ENCODE data around the gene ERMN. TPM values are rescaled to one million over a fixed set of nuclear protein-coding genes. Genes with fewer than 3 reads are reported as not detected.

ERMN gene
- total and polyA plus RNA-seq, 2 donors (not counting 1 experiment from before 2014, with no cell fraction given): 2.7 to 11.9 TPM

- ATAC-seq (ENCODE audit: low read depth): no peak
- H2AFZ ChIP-seq (ENCODE audit: insufficient read depth, low read depth, low read length, poor library complexity, severe bottlenecking): no peak overlapping the region
- CTCF ChIA-PET: interaction anchor here (0.6 to 1.1 kb wide), 2 partner anchors 256 to 257 kb away, joined by 3 read pairs; no protein-coding TSS in a partner anchor
- intact Hi-C loops (cut with micrococcal nuclease): no loop called here
- no peak for DNase-seq
- peaks cover 6% of the 10 kb centered on the region in 2 donors for H3K4me1 ChIP-seq (ENCODE audit: control insufficient read depth in 2 of 2, insufficient read depth in 2 of 2, low read length in 2 of 2)
- POLR2A ChIA-PET: no interaction called here
- Mint-ChIP-seq H3K9me3 (ENCODE audit: insufficient read depth) (peaks cover 23% of the 10 kb centered on the region), H3K27ac (no peak overlapping the region), H3K4me3 (no peak overlapping the region), H3K4me1 (peaks cover 7% of the 10 kb centered on the region), H3K27me3 (no peaks in the 10 kb centered on the region)
- H3K9ac ChIP-seq (ENCODE audit: low read length): no peak overlapping the region
- no peak overlapping the region for H3K4me3 ChIP-seq (ENCODE audit: control extremely low read depth in 1 of 5, extremely low read depth in 1 of 5, insufficient read depth in 1 of 5, low read depth in 2 of 5, low read length in 4 of 5)
- H3K9me3 ChIP-seq (ENCODE audit: control extremely low read depth in 1 of 3, control insufficient read depth in 2 of 3, insufficient read depth in 1 of 3, low read length in 2 of 3): peaks cover 0 to 17% (median 15%) of the 10 kb centered on the region in 3 donors
- no peak overlapping the region for H3K4me2 ChIP-seq (replicated peaks; ENCODE audit: low read depth, low read length, poor library complexity, severe bottlenecking)
- H3K36me3 ChIP-seq (replicated peaks in 1 of 2; ENCODE audit: control extremely low read depth in 1 of 2, control insufficient read depth in 1 of 2, extremely low read depth in 1 of 2, insufficient read depth in 2 of 2, low read length in 1 of 2): no peaks in the 10 kb centered on the region
- no peaks in the 10 kb centered on the region for H3K79me2 ChIP-seq (ENCODE audit: control insufficient read depth, insufficient read depth, low read length)
- no peak for TF ChIP-seq CTCF (IDR thresholded peaks at IDR 0.05)
- no CpG with 5 or more reads among the region's 4 CpGs for WGBS (ENCODE audit: insufficient coverage)
- no peak overlapping the region for H3K27ac ChIP-seq (ENCODE audit: low read length in 2 of 2)
- no peaks in the 10 kb centered on the region for H4K20me1 ChIP-seq (ENCODE audit: control insufficient read depth, insufficient read depth, low read length, poor library complexity, severe bottlenecking)
- H3K27me3 ChIP-seq (replicated peaks in 1 of 4; ENCODE audit: control extremely low read depth in 1 of 4, control insufficient read depth in 3 of 4, insufficient read depth in 4 of 4, low read length in 3 of 4): no peaks in the 10 kb centered on the region
Observed at GRCh38 chr2:157339965-157340655, 14.5 kb upstream of the ERMN start.

GRCh38 chr2:157337978-157338377 lies 12.4 kb upstream of the ERMN start:
- H3K9me3 Mint-ChIP-seq (ENCODE audit: insufficient read depth): peaks cover 11% of the 10 kb centered on the region
- intact Hi-C loops (cut with micrococcal nuclease): no loop called here
- POLR2A ChIA-PET: no interaction called here

More at GRCh38 chr2:157337978-157338377, 12.4 kb upstream of the ERMN start:
- H4K20me1 ChIP-seq (ENCODE audit: control insufficient read depth, insufficient read depth, low read length, poor library complexity, severe bottlenecking): no peaks in the 10 kb centered on the region
- H3K36me3 ChIP-seq (replicated peaks in 1 of 2; ENCODE audit: control extremely low read depth in 1 of 2, control insufficient read depth in 1 of 2, extremely low read depth in 1 of 2, insufficient read depth in 2 of 2, low read length in 1 of 2): no peaks in the 10 kb centered on the region
- H3K4me2 ChIP-seq (replicated peaks; ENCODE audit: low read depth, low read length, poor library complexity, severe bottlenecking): no peak overlapping the region
- 92% methylated on average over 2 of the region's 3 CpGs for WGBS (ENCODE audit: insufficient coverage)
- H3K4me1 ChIP-seq (ENCODE audit: control insufficient read depth in 2 of 2, insufficient read depth in 2 of 2, low read length in 2 of 2): peaks cover 6% of the 10 kb centered on the region in 2 donors
- no peaks in the 10 kb centered on the region for H3K79me2 ChIP-seq (ENCODE audit: control insufficient read depth, insufficient read depth, low read length)
- no peak overlapping the region for H3K4me3 ChIP-seq (ENCODE audit: control extremely low read depth in 1 of 5, extremely low read depth in 1 of 5, insufficient read depth in 1 of 5, low read depth in 2 of 5, low read length in 4 of 5)
- no peaks in the 10 kb centered on the region for H3K27me3 ChIP-seq (replicated peaks in 1 of 4; ENCODE audit: control extremely low read depth in 1 of 4, control insufficient read depth in 3 of 4, insufficient read depth in 4 of 4, low read length in 3 of 4)
- ATAC-seq (ENCODE audit: low read depth) (no peak), DNase-seq (no peak)
- peaks cover 0 to 9% (median 0%) of the 10 kb centered on the region in 3 donors for H3K9me3 ChIP-seq (ENCODE audit: control extremely low read depth in 1 of 3, control insufficient read depth in 2 of 3, insufficient read depth in 1 of 3, low read length in 2 of 3)
- no peak overlapping the region for H3K27ac ChIP-seq (ENCODE audit: low read length in 2 of 2)
- TF ChIP-seq CTCF (IDR thresholded peaks at IDR 0.05) (no peak), EZH2 (IDR thresholded peaks at IDR 0.05; ENCODE audit: borderline replicate concordance, insufficient read depth, low read depth, low read length, poor library complexity, severe bottlenecking) (no peak)
- H2AFZ ChIP-seq (ENCODE audit: insufficient read depth, low read depth, low read length, poor library complexity, severe bottlenecking): no peak overlapping the region
- CTCF ChIA-PET: interaction anchor here (1.1 to 4.4 kb wide), 8 partner anchors 12 to 154 kb away, joined by 3 to 79 read pairs (median 10); partner anchors contain the start of genes CYTIP and ERMN
- no peak overlapping the region for H3K27ac Mint-ChIP-seq
- H3K4me3 Mint-ChIP-seq: no peak overlapping the region
- no peaks in the 10 kb centered on the region for H3K27me3 Mint-ChIP-seq
- H3K4me1 Mint-ChIP-seq: peaks cover 7% of the 10 kb centered on the region
- no peak overlapping the region for H3K9ac ChIP-seq (ENCODE audit: low read length)
